ENCODE measurements around the gene TFE3.

The TFE3 gene, protein sequence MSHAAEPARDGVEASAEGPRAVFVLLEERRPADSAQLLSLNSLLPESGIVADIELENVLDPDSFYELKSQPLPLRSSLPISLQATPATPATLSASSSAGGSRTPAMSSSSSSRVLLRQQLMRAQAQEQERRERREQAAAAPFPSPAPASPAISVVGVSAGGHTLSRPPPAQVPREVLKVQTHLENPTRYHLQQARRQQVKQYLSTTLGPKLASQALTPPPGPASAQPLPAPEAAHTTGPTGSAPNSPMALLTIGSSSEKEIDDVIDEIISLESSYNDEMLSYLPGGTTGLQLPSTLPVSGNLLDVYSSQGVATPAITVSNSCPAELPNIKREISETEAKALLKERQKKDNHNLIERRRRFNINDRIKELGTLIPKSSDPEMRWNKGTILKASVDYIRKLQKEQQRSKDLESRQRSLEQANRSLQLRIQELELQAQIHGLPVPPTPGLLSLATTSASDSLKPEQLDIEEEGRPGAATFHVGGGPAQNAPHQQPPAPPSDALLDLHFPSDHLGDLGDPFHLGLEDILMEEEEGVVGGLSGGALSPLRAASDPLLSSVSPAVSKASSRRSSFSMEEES

DNA sequence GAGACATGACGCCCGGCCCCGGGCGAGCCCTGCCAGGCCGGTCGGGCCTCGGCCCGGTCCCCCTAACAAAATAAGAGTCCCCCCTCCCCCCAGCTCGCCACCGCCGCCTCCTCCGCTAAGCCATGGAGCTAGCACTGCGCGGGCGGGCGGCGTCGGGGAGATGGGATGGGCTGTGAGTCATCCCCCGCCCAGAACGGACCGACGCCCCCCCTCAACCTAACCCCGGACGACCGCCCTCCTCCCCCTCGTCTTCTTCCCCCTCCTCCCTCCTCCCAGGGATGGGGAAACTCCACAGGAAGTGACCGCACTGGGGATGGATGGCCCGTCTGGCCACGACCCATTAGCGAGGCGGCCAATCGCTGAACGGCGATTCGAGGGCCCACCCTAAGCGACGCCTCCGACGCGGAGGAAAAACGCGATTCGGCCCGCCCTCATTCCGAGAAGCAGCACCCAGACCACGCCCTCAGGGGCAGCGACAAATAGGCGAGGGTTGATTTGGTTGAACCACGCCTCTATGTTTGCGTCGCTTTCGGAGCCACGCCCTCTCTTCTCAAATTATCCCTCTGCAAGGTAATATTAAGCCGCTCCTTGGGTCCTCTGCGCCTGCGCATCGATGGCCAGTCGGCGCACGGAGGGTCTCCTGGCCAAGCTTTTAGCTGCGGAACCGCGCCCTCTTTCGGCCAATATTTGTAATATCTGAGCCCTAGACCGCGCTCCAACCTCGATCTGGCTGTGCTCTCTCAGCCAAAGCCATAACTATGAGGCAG lies at the start of gene TFE3:
TSS of gene TFE3 (minus strand) at position 138 of the 767 bp plus-strand sequence. CDS start at position 7, 131 bp downstream.
- peak; percentile 93 for DNase-seq

DNA sequence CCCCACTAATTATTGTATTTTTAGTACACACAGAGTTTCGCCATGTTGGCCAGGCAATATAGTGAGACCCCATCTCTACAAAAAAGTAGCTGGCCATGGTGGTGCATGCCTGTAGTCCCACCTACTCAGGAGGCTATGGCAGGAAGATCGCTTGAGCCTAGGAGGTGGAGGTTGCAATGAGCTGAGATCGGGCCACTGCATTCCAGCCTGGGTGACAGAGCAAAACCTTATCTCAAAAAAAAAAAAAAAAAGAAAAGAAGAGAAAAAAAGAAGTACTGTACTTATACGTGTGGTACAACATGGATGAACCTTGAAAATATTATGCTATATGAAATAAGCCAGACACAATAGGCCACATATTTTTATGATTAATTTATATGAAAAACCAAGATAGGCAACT lies 46.4 kb upstream of the TFE3 start:
- DNase-seq = no peak

DNA sequence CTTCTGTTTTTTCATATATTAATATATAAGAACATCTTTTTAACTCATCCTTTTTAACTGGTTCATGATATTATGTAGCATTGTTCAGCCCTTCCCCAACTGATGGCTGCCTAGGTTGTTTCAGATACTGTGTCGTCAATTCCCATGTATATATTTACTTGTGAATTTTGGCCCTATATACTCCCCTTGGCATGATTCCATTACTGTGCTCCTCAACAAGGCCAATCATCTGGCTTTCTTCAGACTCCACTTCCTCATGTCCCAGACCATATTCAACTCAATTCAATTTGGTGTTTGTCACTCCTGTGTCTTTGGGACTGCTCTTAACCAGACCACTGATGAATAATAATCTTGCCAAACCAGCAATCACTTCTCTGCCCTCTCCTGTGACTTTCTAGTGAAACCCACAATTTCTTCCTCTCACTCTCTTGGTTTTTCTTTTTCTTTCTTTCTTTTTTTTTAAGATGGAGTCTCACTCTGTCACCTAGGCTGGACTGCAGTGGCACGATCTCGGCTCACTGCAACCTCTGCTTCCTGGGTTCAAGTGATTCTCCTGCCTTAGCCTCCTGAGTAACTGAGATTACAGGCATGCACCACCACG lies 39.2 kb upstream of the TFE3 start:
- DNase-seq = no peak

DNA sequence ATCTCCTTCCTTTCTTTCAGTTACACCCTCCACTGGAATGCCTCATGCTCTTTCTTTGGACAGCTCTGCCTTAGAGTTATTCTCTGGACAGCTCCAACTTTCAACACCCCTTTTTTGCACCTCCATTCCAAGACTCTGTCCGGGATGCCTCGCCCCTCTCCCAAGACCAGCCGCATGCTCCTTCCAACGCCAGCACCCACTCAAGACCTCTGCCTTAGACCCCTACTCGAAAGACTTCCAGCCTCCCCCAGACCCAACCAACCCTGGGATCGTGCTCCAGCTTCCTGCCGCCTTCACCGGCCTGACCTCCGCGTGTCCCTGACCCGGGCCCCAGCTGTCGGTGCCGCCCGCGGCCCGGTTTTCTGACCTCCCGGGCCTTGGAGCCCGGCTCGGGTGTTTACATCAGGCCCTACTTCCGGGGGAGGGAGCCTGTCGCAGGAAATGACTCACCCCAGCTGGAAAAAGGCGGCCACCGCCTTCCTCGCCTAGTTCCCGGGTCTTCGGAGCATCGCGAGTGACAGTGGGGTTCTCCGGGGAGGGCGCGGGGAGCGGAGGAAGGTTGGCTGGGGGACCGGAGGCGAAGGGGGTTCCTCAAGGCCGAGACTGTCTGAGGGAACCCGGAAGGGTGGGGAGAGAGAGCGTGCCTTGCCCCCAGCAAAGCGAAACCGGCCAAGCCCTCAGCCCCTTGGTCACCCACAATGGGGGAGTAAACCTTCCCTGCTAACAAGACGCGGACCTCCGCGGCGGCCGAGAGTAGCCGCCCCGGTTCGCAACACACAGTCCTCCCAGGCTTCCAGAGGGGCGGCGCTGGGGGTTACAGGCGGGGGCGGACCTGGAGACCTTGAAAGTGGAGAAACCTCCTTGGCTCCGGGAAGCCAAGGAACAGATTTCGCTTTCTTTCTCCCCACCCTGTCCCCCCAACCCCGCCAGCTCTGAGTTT lies 36.6 kb upstream of the TFE3 start, which contains the start of gene WDR45:
TSS of gene WDR45 (minus strand) at position 399 of the 940 bp plus-strand sequence. CDS start 1,792 bp downstream, outside the sequence.
- no peak for DNase-seq

DNA sequence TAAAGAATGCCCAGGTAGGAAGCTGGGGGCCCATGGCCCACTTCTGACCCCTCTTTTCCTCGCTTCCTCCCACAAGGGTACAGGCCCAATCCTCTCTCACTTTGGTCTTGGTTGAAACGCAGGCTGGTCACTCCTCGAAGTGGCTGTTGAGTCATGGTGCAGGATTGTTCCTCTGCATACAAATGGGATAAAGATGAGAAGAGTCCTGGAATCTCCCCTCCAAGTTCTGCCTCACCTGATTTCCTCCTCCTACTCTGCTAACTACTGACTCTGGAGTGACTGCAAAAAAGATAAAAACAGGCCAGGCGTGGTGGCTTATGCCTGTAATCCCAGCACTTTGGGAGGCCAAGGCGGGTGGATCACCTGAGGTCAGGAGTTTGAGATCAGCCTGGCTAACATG lies 34.8 kb upstream of the TFE3 start:
- no peak for DNase-seq

DNA sequence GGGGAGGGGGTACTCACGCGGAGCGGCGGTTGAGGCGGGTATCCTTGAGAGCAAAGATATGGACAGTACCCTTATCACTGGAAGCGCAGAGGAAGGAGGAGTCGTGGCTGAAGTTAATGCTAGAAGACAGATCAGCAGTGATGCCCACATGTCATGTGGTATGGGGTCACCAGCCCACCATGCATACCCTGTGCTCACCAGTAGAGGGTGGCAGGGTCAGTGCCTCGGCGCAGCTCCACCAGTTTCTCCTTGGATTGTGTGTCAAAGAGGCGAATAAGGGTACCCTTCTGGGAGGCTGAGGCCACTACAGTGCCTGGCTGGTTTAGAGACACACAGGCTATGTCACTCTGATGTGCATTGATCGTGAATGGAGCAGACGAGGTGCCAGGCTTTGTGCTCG lies 32.2 kb upstream of the TFE3 start:
- no peak for DNase-seq

DNA sequence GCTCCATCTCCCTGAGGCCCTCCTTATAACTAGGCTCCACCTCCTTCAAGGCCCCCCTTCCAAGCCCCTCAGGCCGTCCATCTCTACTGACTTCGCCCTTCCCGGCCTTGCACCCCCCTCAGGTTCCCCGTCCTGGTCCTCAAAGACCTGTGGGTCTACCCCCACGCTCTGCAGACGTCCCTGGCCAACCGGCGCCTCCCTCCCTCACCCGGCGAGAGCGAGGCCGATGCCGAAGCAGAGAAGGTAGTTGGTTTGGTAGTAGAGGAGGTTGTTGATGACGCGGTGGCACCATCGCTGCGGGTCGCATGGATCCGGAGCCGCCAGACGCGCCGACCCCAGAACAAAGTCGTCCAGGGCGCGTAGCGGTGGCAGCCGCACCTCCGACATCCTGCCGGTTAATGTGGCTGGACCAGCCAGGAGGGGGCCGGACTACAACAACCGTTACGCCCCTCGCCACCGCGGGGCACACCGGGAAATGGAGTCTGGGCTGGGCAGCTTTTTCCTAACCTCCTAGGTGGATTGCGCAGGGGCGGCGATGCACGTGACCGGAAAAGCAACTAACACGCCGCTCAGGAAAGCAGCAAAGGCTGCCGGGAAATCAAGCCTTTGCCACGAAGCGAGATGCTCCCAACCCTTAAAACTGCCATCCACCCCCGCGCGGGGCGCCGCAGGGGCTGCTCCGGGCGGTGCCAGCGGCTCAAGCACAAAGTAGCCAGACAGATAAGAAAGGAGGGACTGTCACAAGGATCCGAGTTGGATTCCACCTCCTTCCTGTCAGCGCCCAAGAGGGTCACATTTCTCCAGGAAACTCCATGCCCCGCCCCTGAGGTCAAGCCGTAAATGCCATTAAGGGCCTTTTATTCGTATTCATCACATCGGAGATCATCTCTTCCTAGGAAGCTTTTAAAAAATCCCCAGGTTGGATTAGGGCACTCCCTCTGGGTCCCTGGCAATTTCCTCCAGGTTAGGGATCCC lies 30.7 kb upstream of the TFE3 start, which contains the start of gene PRAF2:
TSS of gene PRAF2 (minus strand) at position 402 of the 975 bp plus-strand sequence. CDS start at position 387, 15 bp downstream.
- DNase-seq = peak; percentile 40

DNA sequence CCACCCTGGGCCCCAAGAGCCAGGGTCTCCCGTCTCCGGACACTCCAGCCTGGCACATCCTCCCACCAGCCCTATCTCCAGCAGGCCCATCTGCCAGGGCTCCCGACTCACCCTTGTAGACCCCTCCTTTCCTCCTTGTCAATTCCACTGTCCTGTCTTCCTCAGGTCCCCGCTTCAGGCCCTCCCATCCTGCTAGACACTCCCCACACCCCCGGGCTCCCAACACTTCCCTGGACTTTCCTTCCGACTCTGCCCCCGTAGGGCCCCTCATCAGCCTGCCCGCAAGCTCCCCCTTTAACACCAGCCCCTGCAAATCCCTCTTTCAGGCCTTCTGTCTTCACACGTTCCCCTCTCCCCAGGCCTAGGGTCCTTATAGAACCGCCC lies 29.5 kb upstream of the TFE3 start:
- DNase-seq = no peak

DNA sequence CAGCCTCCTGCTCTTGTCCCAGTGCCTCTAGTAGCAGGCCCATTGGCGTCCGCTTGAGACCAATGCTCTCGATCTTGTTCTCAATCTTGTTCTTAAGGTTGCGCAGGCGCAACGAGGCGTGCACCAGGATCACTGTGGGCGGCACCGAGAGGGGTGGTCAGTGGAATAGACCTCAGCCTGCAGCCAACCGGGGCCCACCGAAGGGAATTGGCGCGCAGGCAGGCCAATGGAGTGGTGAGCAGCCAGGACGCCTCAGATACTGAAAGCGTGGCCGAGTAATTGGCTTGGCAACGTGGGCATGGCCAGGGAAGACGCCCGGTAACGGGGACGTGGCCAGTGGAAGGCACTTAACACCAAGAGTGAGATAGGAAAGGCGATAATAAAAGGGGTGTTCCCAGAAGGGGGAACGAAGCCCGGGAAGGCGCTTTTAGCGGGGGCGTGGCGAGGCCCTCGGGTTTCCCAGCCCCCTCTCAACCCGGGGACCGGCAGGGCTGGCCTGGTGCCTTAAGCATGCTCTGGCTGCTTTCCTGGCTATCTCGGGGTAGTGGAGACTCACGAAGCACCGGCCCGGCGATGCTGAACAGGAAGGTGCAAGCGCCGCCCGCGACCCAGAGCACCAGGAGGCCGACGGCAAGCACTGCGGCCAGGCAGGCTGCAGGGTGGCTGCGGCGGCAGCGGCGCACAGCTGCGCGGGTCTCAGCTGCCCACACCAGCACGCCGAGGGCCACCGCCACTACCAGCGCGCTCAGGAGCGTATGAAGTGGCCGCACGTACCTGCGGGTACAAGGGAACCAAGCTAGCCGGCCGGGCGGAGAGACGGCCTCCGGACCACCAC lies 28.9 kb upstream of the TFE3 start:
- DNase-seq = no peak

DNA sequence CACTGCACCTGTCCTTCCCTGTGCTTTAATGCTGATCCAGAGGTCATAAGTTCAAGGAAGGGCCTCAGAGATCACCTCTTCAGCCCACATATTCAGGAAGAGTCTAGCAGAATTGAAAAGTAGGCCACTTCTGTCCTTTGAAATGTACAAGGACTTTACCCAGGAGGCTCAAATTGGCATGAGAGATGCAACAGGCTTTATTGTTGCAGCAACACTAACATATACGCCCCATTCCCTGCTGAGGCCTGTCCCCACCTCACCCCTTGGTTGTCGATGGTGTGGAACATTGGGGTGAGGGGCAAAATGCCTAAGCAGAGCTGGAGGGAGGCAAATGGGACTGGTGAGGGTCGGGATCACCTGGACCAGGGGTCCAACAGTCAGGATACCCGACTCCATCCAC lies 27.8 kb upstream of the TFE3 start:
- DNase-seq = no peak

DNA sequence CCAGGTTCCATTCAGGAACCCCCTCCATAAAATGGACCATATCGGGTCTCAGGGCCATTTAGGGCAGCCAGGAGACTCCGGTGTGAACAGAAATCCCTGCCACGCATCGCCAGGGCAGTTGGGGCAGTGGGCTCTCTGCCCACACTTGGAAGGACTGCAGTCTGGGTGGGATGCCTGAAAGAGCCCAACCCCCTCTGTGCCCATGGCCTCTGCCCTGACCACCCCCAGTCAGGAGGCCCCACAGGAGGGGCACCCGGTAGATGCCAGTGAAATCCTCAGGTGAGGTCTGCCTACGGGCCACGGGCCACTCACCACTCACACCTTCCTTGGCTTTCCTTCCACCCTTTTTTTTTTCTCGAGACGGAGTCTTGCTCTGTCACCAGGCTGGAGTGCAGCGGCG lies 25.9 kb upstream of the TFE3 start:
- no peak for DNase-seq

DNA sequence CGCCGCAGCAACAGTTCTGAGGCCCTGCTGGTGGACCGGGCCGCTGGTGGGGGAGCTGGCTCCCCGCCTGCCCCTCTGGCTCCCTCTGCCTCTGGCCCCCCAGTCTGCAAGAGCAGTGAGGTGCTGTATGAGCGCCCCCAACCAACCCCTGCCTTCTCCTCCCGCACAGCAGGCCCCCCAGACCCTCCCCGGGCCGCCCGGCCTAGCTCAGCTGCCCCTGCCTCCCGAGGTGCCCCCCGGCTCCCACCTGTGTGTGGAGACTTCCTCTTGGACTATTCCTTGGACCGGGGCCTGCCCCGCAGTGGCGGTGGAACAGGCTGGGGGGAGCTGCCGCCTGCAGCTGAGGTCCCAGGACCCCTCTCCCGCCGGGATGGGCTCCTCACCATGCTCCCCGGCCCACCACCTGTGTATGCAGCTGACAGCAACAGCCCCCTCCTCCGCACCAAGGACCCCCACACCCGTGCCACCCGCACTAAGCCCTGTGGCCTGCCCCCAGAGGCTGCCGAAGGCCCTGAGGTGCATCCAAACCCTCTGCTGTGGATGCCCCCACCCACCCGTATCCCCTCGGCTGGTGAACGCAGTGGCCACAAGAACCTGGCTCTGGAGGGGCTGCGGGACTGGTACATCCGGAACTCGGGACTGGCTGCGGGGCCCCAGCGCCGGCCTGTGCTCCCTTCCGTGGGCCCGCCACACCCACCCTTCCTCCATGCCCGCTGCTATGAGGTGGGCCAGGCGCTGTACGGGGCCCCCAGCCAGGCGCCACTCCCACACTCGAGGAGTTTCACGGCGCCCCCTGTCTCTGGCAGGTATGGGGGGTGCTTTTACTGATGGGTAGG lies 24.3 kb upstream of the TFE3 start:
- no peak for DNase-seq

DNA sequence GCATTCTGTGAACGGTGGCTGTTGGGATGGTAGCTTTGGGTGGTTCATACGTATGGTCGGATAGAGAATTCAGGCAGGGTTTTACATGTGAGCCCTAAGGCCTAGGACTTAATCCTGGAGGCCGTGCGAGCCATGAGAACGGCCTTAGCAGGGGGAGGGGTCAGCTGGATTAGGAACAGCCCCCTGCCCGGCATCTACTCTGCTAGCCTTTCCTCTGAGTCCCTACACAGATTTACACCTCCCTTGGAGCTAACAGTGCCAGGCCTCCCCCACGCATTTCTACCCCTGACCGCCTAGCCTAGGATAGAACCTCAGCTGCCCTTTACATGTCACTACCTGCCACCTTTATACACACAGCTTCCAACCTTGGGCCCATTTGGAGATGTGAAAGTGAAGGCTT lies 23.5 kb upstream of the TFE3 start:
- no peak for DNase-seq

DNA sequence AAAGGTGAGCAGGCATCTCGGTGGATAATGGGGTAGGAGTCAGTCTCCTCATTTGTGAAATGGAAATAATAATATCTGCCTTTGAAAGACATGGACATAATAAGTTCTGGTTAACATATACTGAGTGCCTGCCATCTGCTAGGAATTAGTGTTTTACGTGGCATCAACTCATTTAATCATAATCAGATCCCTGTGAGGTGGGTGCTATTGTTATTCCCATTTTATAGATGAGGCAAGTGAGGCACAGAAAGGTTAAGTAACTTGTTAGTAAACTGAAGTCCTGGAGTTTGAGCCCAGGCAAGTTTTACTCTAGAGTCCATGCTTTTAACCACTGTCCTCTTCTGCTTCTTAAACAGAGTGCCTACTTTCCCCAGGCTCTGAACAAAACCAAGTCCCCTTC lies 23.1 kb upstream of the TFE3 start:
- no peak for DNase-seq

DNA sequence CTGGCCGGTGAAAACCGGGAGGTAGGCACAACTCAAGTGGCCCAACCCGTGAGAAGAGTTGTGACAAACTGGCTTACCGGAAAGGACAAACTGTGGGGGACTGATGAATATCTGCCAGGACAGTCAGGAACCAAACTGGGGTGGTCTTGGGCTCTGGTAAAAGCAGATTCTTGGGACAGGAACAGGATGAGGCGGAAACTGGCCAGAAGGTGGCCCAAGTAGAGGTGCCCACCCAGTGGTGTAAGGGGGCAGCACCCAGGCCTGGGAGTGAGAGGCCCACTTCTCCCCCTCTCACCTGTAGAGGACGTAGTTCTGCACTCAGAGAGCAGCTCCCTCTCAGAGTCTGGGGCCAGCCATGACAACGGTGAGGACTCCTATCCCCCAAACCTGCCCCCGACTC lies 21.6 kb upstream of the TFE3 start:
- no peak for DNase-seq

DNA sequence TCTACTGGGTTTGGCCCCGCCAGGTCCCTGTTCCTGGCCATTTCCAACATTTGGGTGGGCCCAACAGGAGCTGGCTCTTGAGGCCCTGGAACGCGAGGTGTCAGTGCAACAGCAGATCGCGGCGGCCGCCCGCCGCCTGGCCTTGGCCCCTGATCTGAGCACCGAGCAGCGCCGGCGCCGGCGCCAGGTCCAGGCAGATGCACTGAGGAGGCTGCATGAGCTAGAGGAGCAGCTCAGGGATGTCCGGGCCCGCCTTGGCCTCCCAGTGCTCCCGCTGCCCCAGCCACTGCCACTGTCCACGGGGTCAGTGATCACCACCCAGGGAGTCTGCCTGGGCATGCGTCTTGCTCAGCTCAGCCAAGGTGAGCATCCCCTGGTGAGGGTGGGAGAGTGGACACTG lies 21.1 kb upstream of the TFE3 start:
- DNase-seq = no peak

DNA sequence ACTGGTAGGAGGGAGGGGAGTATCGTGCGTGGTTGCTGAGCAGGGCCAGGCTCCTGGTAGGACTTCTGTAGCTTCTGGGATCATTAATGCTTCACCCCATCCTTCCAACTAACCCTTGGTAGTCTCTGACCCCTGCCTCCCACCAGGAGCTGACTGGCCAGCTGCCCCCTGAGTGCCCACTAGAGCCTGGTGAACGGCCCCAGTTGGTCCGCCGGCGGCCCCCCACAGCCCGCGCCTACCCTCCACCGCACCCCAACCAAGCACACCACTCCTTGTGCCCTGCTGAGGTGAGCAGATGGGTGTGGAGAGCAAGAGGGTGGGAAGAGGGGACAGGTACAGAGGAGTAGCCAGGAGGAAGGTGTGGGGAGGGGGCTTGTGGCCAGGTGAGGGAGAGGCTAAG lies 20.6 kb upstream of the TFE3 start:
- no peak for DNase-seq

DNA sequence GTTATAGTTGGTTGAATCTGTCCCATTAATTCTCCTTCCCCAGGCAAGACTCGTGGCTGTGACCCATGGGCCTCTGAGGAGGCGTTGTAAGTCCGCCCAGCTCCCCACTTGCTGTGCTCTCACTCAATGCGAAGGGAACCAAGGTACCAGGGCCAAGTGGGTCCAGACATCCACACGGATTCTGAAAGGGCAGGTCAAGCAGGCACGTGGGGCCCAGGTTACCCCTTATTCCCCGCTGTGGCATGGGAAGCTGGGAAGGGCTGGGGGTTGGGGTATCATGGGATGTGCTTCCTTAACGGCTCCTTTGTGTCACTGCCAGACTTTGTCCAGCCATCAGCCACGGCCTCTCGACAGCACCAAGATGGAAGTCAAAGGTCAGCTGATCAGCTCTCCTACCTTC lies 18.8 kb upstream of the TFE3 start:
- no peak for DNase-seq

DNA sequence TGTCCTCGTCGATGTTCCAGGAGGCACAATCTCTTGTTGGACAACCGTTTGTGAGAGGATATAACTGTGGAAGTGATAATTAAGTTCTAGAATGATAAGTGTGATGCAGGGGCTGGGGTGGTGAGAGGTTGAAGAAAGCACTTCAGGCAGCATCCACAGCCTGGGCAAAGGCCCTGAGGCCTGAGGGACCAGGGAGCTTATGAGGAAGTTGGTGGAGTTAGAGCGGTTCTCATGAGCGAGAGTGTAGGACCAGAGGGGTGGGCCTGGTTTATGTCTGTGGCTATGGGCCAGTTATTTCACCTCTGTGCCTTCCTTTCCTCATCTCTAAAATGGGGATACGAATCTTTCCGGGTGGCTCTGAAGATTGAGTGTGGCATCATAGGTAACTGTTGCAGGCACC lies 18.3 kb upstream of the TFE3 start:
- no peak for DNase-seq

Data from SHP77 treated with DMSO at 0.1 percent for 48 hours (cell line).